AG04450 (cell line): ENCODE data around the gene NATD1. TPM values are rescaled to one million over a fixed set of nuclear protein-coding genes. Genes with fewer than 3 reads are reported as not detected.

Source experiments
- CTCF ChIA-PET: fragments of 300-600, 350-600 bp; formaldehyde crosslinking; extraction: SDS; loops from one replicate; lab custom pipeline; 2022; ENCODE audit warnings: antibody characterized with exemption, inconsistent platforms; lab: Charles Lee
- POLR2A ChIA-PET: fragments of 350-600 bp; formaldehyde crosslinking; extraction: SDS; loops from one replicate; lab custom pipeline; 2021; ENCODE audit warnings: antibody characterized with exemption, inconsistent platforms; lab: Yijun Ruan, JAX
- DNase-seq: peaks from one replicate; pipeline ENCODE4 v3.0.0-alpha.2; 2011; ENCODE audit warnings: low read depth, low spot score
- H3K27ac ChIP-seq: one replicate; pipeline ENCODE4 v1.5.1; 2012; ENCODE audit warnings: low read depth, low read length, control low read depth
- H3K27me3 ChIP-seq: one replicate; pipeline ENCODE4 v1.6.0; 2012; ENCODE audit warnings: low read length; ENCODE audit not compliant: control insufficient read depth, insufficient read depth
- H3K4me3 ChIP-seq: 2 replicates; pipeline ENCODE4 v1.5.1; 2011; ENCODE audit warnings: mild to moderate bottlenecking, low read depth, low read length, control low read depth
- H3K9me3 ChIP-seq: 2 replicates; pipeline ENCODE4 v1.5.1; 2012; ENCODE audit warnings: low read length; ENCODE audit not compliant: control insufficient read depth, insufficient read depth
- CTCF ChIP-seq: IDR thresholded peaks from 2 replicates; pipeline ENCODE4 v1.5.1; 2011; ENCODE audit warnings: low read depth, low read length, control low read depth, inconsistent platforms
- polyA plus RNA-seq: library from polyadenylated mRNA; depleted of rRNA; stranded (reverse); fragments of >200 nt; gene quantifications from 2 replicates; pipeline ENCODE4 v1.2.3, GENCODE V29; 2011

Gene NATD1
- polyA plus RNA-seq, 1 experiment = 4.0 TPM

- Histone ChIP-seq H3K27me3 (peaks cover 3% of the 10 kb centered on the region), H3K27ac (no peak overlapping the region), H3K4me3 (no peak overlapping the region), H3K9me3 (no peaks in the 10 kb centered on the region; the same call in 1 of the 2 replicates)
- POLR2A ChIA-PET = no interaction called here
- DNase-seq = no peak
- no peak for TF ChIP-seq CTCF
- CTCF ChIA-PET = no interaction called here
These were observed 10.3 kb downstream of the NATD1 start for GRCh38 chr17:21242780-21243515.

DNA sequence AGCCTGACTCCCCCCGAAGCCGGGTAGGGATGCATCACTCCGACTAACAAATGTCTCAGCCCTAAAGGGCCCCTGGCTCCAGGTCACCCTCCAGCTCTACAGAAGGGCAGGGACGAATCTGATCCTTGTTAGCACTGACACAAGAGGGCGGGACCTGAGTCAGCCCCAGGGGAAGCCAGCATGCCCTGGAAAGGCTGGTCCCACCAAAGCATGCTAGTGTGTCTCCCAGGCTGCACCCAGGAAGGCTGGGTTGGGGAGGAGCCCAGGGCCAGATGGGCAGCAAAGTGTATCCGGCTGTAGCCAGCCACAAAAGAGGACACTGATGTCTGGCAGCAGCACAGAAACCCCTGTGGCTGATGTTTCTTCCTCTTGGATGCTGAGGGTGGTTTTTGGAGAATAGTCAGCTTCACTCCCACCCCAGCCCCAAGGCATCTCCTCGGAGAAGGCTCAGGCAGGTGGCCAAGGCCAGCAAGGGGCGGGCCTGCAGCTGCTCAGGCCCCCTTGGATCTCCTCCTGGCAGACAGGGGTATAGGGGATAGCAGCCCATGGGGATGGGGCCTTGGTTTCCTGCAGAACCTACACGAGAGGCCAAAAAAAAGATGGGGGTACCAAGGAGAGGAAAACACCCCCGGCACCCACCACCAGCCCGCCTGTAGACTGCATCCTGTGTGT is 11.0 kb downstream of the NATD1 start:
- no peak for DNase-seq
- H3K27ac ChIP-seq = no peak overlapping the region
- no peaks in the 10 kb centered on the region; the same call in 1 of the 2 replicates for H3K9me3 ChIP-seq
- no peak overlapping the region for H3K4me3 ChIP-seq
- ChIA-PET POLR2A (no interaction called here), CTCF (no interaction called here)
- H3K27me3 ChIP-seq = peaks cover 6% of the 10 kb centered on the region
- TF ChIP-seq CTCF = no peak

GRCh38 chr17:21241564-21241963 is 11.6 kb downstream of the NATD1 start:
- ChIA-PET POLR2A (no interaction called here), CTCF (no interaction called here)
- H3K27me3 ChIP-seq = peaks cover 6% of the 10 kb centered on the region

DNA sequence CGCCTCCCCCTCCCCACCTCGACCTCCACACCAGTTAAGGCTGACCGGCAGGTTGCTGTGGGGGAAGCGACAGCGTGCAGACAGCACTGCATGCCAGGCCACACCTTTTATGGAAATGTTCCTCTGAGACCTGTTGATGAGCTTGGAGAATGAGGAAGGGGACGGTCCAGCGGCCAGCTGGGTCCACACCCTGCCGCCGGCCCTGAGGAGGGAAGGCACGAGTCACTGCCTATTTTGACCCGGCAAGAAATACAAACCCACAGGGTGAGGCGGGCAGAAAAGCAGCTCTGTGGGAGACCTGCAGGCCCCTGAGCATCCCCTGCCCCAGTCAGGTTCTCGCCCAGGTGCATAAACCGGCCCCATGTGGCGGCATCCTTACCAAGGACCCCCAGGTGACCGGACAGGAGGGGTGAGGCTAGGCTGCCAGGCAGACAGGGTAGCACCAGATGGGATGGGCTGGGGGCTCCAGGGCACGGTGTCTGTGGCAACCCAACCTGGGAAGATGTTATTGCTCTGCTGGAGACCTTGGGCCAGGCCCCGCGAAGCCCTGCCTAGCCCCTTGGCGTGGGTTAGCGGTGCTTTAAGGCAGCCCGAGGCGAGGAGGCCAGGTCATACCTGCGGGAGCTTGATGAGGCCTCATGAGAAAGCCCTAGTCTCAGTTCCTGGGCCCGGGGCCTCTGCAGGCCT is 12.7 kb downstream of the NATD1 start:
- H3K27ac ChIP-seq = no peak overlapping the region
- no peak overlapping the region for H3K4me3 ChIP-seq
- TF ChIP-seq CTCF = no peak
- ChIA-PET CTCF (interaction anchor here (0.6 to 2.0 kb wide), 6 partner anchors 9 to 121 kb away, joined by 3 to 15 read pairs (median 5); no protein-coding TSS in a partner anchor), POLR2A (no interaction called here)
- H3K9me3 ChIP-seq = no peaks in the 10 kb centered on the region; the same call in 1 of the 2 replicates
- H3K27me3 ChIP-seq = peaks cover 6% of the 10 kb centered on the region
- no peak for DNase-seq

More at GRCh38 chr17:21241564-21241963, 11.6 kb downstream of the NATD1 start:
- Histone ChIP-seq H3K9me3 (no peaks in the 10 kb centered on the region; the same call in 1 of the 2 replicates), H3K27ac (no peak overlapping the region), H3K4me3 (no peak overlapping the region)
- no peak for DNase-seq
- TF ChIP-seq CTCF = no peak
